ENCODE data around the gene ARAP2.

The ARAP2 gene

GRCh38 chr4:36152735-36153134, 91.6 kb downstream of the ARAP2 start:
- CTCF ChIA-PET = interaction anchor here (0.9 kb wide), 1 partner anchor 11 kb away, joined by 3 read pairs; no protein-coding TSS in a partner anchor
- H3K4me1 ChIP-seq (ENCODE audit: control extremely low read depth in 1 of 4, control insufficient read depth in 4 of 4, insufficient read depth in 4 of 4, low read length in 3 of 4) = no peaks in the 10 kb centered on the region
- POLR2A ChIA-PET = no interaction called here

GRCh38 chr4:36142504-36142903, 101.8 kb downstream of the ARAP2 start:
- WGBS (ENCODE audit: insufficient coverage) = 71% methylated on average over 1 of the region's 1 CpG
- Histone ChIP-seq H3K4me3 (ENCODE audit: control insufficient read depth in 1 of 7, extremely low read depth in 1 of 7, insufficient read depth in 4 of 7, low read depth in 2 of 7, low read length in 6 of 7) (no peak overlapping the region), H3K9me3 (ENCODE audit: control extremely low read depth in 1 of 5, control insufficient read depth in 4 of 5, insufficient read depth in 2 of 5, low read depth in 1 of 5, low read length in 4 of 5) (no peaks in the 10 kb centered on the region), H3K27ac (ENCODE audit: insufficient read depth in 1 of 2, low read depth in 1 of 2, low read length in 2 of 2, poor library complexity in 1 of 2, severe bottlenecking in 2 of 2) (no peak overlapping the region), H3K4me1 (ENCODE audit: control extremely low read depth in 1 of 4, control insufficient read depth in 4 of 4, insufficient read depth in 4 of 4, low read length in 3 of 4) (no peaks in the 10 kb centered on the region), H3K36me3 (ENCODE audit: control insufficient read depth in 4 of 4, insufficient read depth in 4 of 4, low read length in 3 of 4) (peaks cover 3 to 24% (median 12%) of the 10 kb centered on the region in 4 experiments), H3K27me3 (replicated peaks in 2 of 5; ENCODE audit: control insufficient read depth in 4 of 5, insufficient read depth in 5 of 5, low read length in 4 of 5) (no peaks in the 10 kb centered on the region)
- CTCF ChIA-PET = interaction anchor here (0.8 to 0.9 kb wide), 2 partner anchors 10 kb away, joined by 3 read pairs; no protein-coding TSS in a partner anchor
- no peak for DNase-seq
- POLR2A ChIA-PET = no interaction called here

More at GRCh38 chr4:36152735-36153134, 91.6 kb downstream of the ARAP2 start:
- 100% methylated on average over 1 of the region's 1 CpG for WGBS (ENCODE audit: insufficient coverage)
- Histone ChIP-seq H3K36me3 (ENCODE audit: control insufficient read depth in 4 of 4, insufficient read depth in 4 of 4, low read length in 3 of 4) (peaks cover under 1 to 19% (median 2%) of the 10 kb centered on the region in 4 experiments), H3K9me3 (ENCODE audit: control extremely low read depth in 1 of 5, control insufficient read depth in 4 of 5, insufficient read depth in 2 of 5, low read depth in 1 of 5, low read length in 4 of 5) (no peaks in the 10 kb centered on the region), H3K4me3 (ENCODE audit: control insufficient read depth in 1 of 7, extremely low read depth in 1 of 7, insufficient read depth in 4 of 7, low read depth in 2 of 7, low read length in 6 of 7) (no peak overlapping the region), H3K27me3 (replicated peaks in 2 of 5; ENCODE audit: control insufficient read depth in 4 of 5, insufficient read depth in 5 of 5, low read length in 4 of 5) (no peaks in the 10 kb centered on the region), H3K27ac (ENCODE audit: insufficient read depth in 1 of 2, low read depth in 1 of 2, low read length in 2 of 2, poor library complexity in 1 of 2, severe bottlenecking in 2 of 2) (no peak overlapping the region)
- DNase-seq = no peak

- CTCF ChIA-PET = interaction anchor here (0.6 kb wide), 1 partner anchor 104 kb away, joined by 3 read pairs; no protein-coding TSS in a partner anchor
- DNase-seq = no peak
- WGBS (ENCODE audit: insufficient coverage) = no CpG with 5 or more reads among the region's 1 CpG
- Histone ChIP-seq H3K4me3 (ENCODE audit: control insufficient read depth in 1 of 7, extremely low read depth in 1 of 7, insufficient read depth in 4 of 7, low read depth in 2 of 7, low read length in 6 of 7) (no peak overlapping the region), H3K9me3 (ENCODE audit: control extremely low read depth in 1 of 5, control insufficient read depth in 4 of 5, insufficient read depth in 2 of 5, low read depth in 1 of 5, low read length in 4 of 5) (no peaks in the 10 kb centered on the region), H3K27me3 (replicated peaks in 2 of 5; ENCODE audit: control insufficient read depth in 4 of 5, insufficient read depth in 5 of 5, low read length in 4 of 5) (no peaks in the 10 kb centered on the region), H3K4me1 (ENCODE audit: control extremely low read depth in 1 of 4, control insufficient read depth in 4 of 4, insufficient read depth in 4 of 4, low read length in 3 of 4) (no peaks in the 10 kb centered on the region), H3K27ac (ENCODE audit: insufficient read depth in 1 of 2, low read depth in 1 of 2, low read length in 2 of 2, poor library complexity in 1 of 2, severe bottlenecking in 2 of 2) (no peak overlapping the region), H3K36me3 (ENCODE audit: control insufficient read depth in 4 of 4, insufficient read depth in 4 of 4, low read length in 3 of 4) (peaks cover 0 to 16% (median 6%) of the 10 kb centered on the region in 4 experiments)
- POLR2A ChIA-PET = no interaction called here
Observed at GRCh38 chr4:36141186-36141585, 103.1 kb downstream of the ARAP2 start.

- Histone ChIP-seq H3K9me3 (ENCODE audit: control extremely low read depth in 1 of 5, control insufficient read depth in 4 of 5, insufficient read depth in 2 of 5, low read depth in 1 of 5, low read length in 4 of 5) (no peaks in the 10 kb centered on the region), H3K27me3 (replicated peaks in 2 of 5; ENCODE audit: control insufficient read depth in 4 of 5, insufficient read depth in 5 of 5, low read length in 4 of 5) (no peaks in the 10 kb centered on the region), H3K27ac (ENCODE audit: insufficient read depth in 1 of 2, low read depth in 1 of 2, low read length in 2 of 2, poor library complexity in 1 of 2, severe bottlenecking in 2 of 2) (no peak overlapping the region), H3K36me3 (ENCODE audit: control insufficient read depth in 4 of 4, insufficient read depth in 4 of 4, low read length in 3 of 4) (peaks cover 0 to 9% (median 5%) of the 10 kb centered on the region in 4 experiments), H3K4me3 (ENCODE audit: control insufficient read depth in 1 of 7, extremely low read depth in 1 of 7, insufficient read depth in 4 of 7, low read depth in 2 of 7, low read length in 6 of 7) (no peak overlapping the region), H3K4me1 (ENCODE audit: control extremely low read depth in 1 of 4, control insufficient read depth in 4 of 4, insufficient read depth in 4 of 4, low read length in 3 of 4) (no peaks in the 10 kb centered on the region)
- no peak for DNase-seq
- CTCF ChIA-PET = no interaction called here
- POLR2A ChIA-PET = no interaction called here
Observed at GRCh38 chr4:36140421-36140820, 103.9 kb downstream of the ARAP2 start.

- Histone ChIP-seq H3K36me3 (ENCODE audit: control insufficient read depth in 4 of 4, insufficient read depth in 4 of 4, low read length in 3 of 4) (peaks cover 0 to 5% (median 4%) of the 10 kb centered on the region in 4 experiments), H3K27me3 (replicated peaks in 2 of 5; ENCODE audit: control insufficient read depth in 4 of 5, insufficient read depth in 5 of 5, low read length in 4 of 5) (no peaks in the 10 kb centered on the region), H3K4me3 (ENCODE audit: control insufficient read depth in 1 of 7, extremely low read depth in 1 of 7, insufficient read depth in 4 of 7, low read depth in 2 of 7, low read length in 6 of 7) (no peak overlapping the region), H3K27ac (ENCODE audit: insufficient read depth in 1 of 2, low read depth in 1 of 2, low read length in 2 of 2, poor library complexity in 1 of 2, severe bottlenecking in 2 of 2) (no peak overlapping the region), H3K9me3 (ENCODE audit: control extremely low read depth in 1 of 5, control insufficient read depth in 4 of 5, insufficient read depth in 2 of 5, low read depth in 1 of 5, low read length in 4 of 5) (no peaks in the 10 kb centered on the region), H3K4me1 (ENCODE audit: control extremely low read depth in 1 of 4, control insufficient read depth in 4 of 4, insufficient read depth in 4 of 4, low read length in 3 of 4) (peaks cover 0 to 3% (median 1%) of the 10 kb centered on the region in 4 experiments)
- POLR2A ChIA-PET = no interaction called here
- DNase-seq = no peak
- CTCF ChIA-PET = interaction anchor here (0.6 to 1.7 kb wide), 2 partner anchors 51 to 1301 kb away, joined by 3 to 5 read pairs; no protein-coding TSS in a partner anchor
Observed at GRCh38 chr4:36138220-36138619, 106.1 kb downstream of the ARAP2 start.

GRCh38 chr4:36137336-36137735, 107.0 kb downstream of the ARAP2 start:
- Histone ChIP-seq H3K27ac (ENCODE audit: insufficient read depth in 1 of 2, low read depth in 1 of 2, low read length in 2 of 2, poor library complexity in 1 of 2, severe bottlenecking in 2 of 2) (no peak overlapping the region), H3K4me1 (ENCODE audit: control extremely low read depth in 1 of 4, control insufficient read depth in 4 of 4, insufficient read depth in 4 of 4, low read length in 3 of 4) (peaks cover 0 to 3% (median 1%) of the 10 kb centered on the region in 4 experiments), H3K9me3 (ENCODE audit: control extremely low read depth in 1 of 5, control insufficient read depth in 4 of 5, insufficient read depth in 2 of 5, low read depth in 1 of 5, low read length in 4 of 5) (no peaks in the 10 kb centered on the region), H3K36me3 (ENCODE audit: control insufficient read depth in 4 of 4, insufficient read depth in 4 of 4, low read length in 3 of 4) (peaks cover 0 to 8% (median 4%) of the 10 kb centered on the region in 4 experiments), H3K27me3 (replicated peaks in 2 of 5; ENCODE audit: control insufficient read depth in 4 of 5, insufficient read depth in 5 of 5, low read length in 4 of 5) (no peaks in the 10 kb centered on the region), H3K4me3 (ENCODE audit: control insufficient read depth in 1 of 7, extremely low read depth in 1 of 7, insufficient read depth in 4 of 7, low read depth in 2 of 7, low read length in 6 of 7) (no peak overlapping the region)
- DNase-seq = no peak
- ChIA-PET CTCF (interaction anchor here (1.0 to 1.7 kb wide), 2 partner anchors 14 to 52 kb away, joined by 3 to 5 read pairs; no protein-coding TSS in a partner anchor), POLR2A (no interaction called here)
- 100% methylated on average over 3 of the region's 4 CpGs for WGBS (ENCODE audit: insufficient coverage)

GRCh38 chr4:36133658-36134057, 110.7 kb downstream of the ARAP2 start:
- no CpG with 5 or more reads among the region's 3 CpGs for WGBS (ENCODE audit: insufficient coverage)
- Histone ChIP-seq H3K36me3 (ENCODE audit: control insufficient read depth in 4 of 4, insufficient read depth in 4 of 4, low read length in 3 of 4) (peaks cover 0 to 11% (median 4%) of the 10 kb centered on the region in 4 experiments), H3K4me3 (ENCODE audit: control insufficient read depth in 1 of 7, extremely low read depth in 1 of 7, insufficient read depth in 4 of 7, low read depth in 2 of 7, low read length in 6 of 7) (no peak overlapping the region), H3K9me3 (ENCODE audit: control extremely low read depth in 1 of 5, control insufficient read depth in 4 of 5, insufficient read depth in 2 of 5, low read depth in 1 of 5, low read length in 4 of 5) (no peaks in the 10 kb centered on the region), H3K27ac (ENCODE audit: insufficient read depth in 1 of 2, low read depth in 1 of 2, low read length in 2 of 2, poor library complexity in 1 of 2, severe bottlenecking in 2 of 2) (no peak overlapping the region), H3K4me1 (ENCODE audit: control extremely low read depth in 1 of 4, control insufficient read depth in 4 of 4, insufficient read depth in 4 of 4, low read length in 3 of 4) (peaks cover 0 to 3% (median 1%) of the 10 kb centered on the region in 4 experiments), H3K27me3 (replicated peaks in 2 of 5; ENCODE audit: control insufficient read depth in 4 of 5, insufficient read depth in 5 of 5, low read length in 4 of 5) (no peaks in the 10 kb centered on the region)
- DNase-seq = peak in 2 of 3 donors; percentile 31 to 42
- ChIA-PET CTCF (interaction anchor here (1.8 kb wide), 1 partner anchor 16 kb away, joined by 4 read pairs; no protein-coding TSS in a partner anchor), POLR2A (no interaction called here)
